HEK293 (cell line): ENCODE data around the gene MINDY2.
"Not testable (repeated sequence)": the region's sequence is repeated elsewhere in the genome, so short reads cannot be mapped to it uniquely, and the experiment has no call there.

Source experiments
- CTCF ChIA-PET: fragments of 350-600 bp; formaldehyde crosslinking; extraction: SDS; loops from one replicate; lab custom pipeline; 2021; ENCODE audit warnings: antibody characterized with exemption; lab: Yijun Ruan, JAX
- POLR2A ChIA-PET: fragments of 300-600 bp; formaldehyde crosslinking; extraction: SDS; loops from one replicate; lab custom pipeline; 2020; ENCODE audit warnings: antibody characterized with exemption, inconsistent platforms; lab: Yijun Ruan, JAX
- H3K27ac ChIP-seq: fragments of 200-500 bp; sonication (Bioruptor generic); 2 replicates; pipeline ENCODE4 v1.5.1; 2014; ENCODE audit warnings: low read depth, low read length, control low read depth, inconsistent platforms; ENCODE audit errors: extremely low read depth
- H3K36me3 ChIP-seq, 2 experiments: fragments of 200-500 bp in 1 of 2; sonication (Bioruptor generic) in 1 of 2; 1 replicate in 1 of 2; 2 replicates in 1 of 2; pipeline ENCODE4 v1.5.1; 2014 to 2017; ENCODE audit warnings: inconsistent platforms in 2 of 2, low read length in 2 of 2; ENCODE audit not compliant: control insufficient read depth in 2 of 2, insufficient read depth in 1 of 2
- H3K4me1 ChIP-seq: fragments of 200-500 bp; sonication (Bioruptor generic); 2 replicates; pipeline ENCODE4 v1.5.1; 2014; ENCODE audit warnings: mild to moderate bottlenecking, low read length, inconsistent platforms; ENCODE audit not compliant: control insufficient read depth, insufficient read depth
- H3K4me3 ChIP-seq: 2 replicates; pipeline ENCODE4 v1.5.1; 2011; ENCODE audit warnings: low read depth, mild to moderate bottlenecking, control low read depth, low read length, moderate library complexity
- H3K9me3 ChIP-seq: fragments of 200-500 bp; sonication (Bioruptor generic); 2 replicates; pipeline ENCODE4 v1.5.1; 2014; ENCODE audit warnings: low read depth, low read length, inconsistent platforms; ENCODE audit not compliant: control insufficient read depth, insufficient read depth
- GLIS1 ChIP-seq: fragments of 450-650 bp; formaldehyde crosslinking; IDR thresholded peaks from 2 replicates; pipeline ENCODE4 v1.5.1; 2016; ENCODE audit warnings: missing biosample characterization, missing genetic modification characterization
- ZIC2 ChIP-seq: fragments of 450-650 bp; formaldehyde crosslinking; IDR thresholded peaks from 2 replicates; pipeline ENCODE4 v1.5.1; 2016; ENCODE audit warnings: missing biosample characterization, missing genetic modification characterization
- ZNF175 ChIP-seq: fragments of 450-650 bp; formaldehyde crosslinking; IDR thresholded peaks from 2 replicates; pipeline ENCODE4 v1.5.1; 2016; ENCODE audit warnings: missing biosample characterization, missing genetic modification characterization
- ZNF19 ChIP-seq: fragments of 450-650 bp; formaldehyde crosslinking; IDR thresholded peaks from 2 replicates; pipeline ENCODE4; 2016; ENCODE audit warnings: missing biosample characterization, missing genetic modification characterization, low read depth
- ZNF2 ChIP-seq: fragments of 450-650 bp; formaldehyde crosslinking; IDR thresholded peaks from 2 replicates; pipeline ENCODE4 v1.5.1; 2016; ENCODE audit warnings: missing biosample characterization, missing genetic modification characterization
- ZNF24 ChIP-seq: fragments of 450-650 bp; formaldehyde crosslinking; IDR thresholded peaks from 2 replicates; pipeline ENCODE4 v1.5.1; 2016; ENCODE audit warnings: missing biosample characterization, missing genetic modification characterization
- ZNF266 ChIP-seq: fragments of 450-650 bp; formaldehyde crosslinking; IDR thresholded peaks from 2 replicates; pipeline ENCODE4 v1.5.1; 2016; ENCODE audit warnings: missing biosample characterization, missing genetic modification characterization, low read depth
- ZNF274 ChIP-seq, 2 experiments: fragments of 200-500 bp in 1 of 2; fragments of 450-650 bp in 1 of 2; sonication (Bioruptor generic) in 1 of 2; formaldehyde crosslinking in 1 of 2; IDR thresholded peaks; 2 replicates each; pipeline versions ENCODE4 v1.5.1 to v1.6.1; 2014 to 2016; ENCODE audit warnings: borderline replicate concordance in 1 of 2, inconsistent platforms in 1 of 2, low read length in 1 of 2, missing biosample characterization in 1 of 2, missing genetic modification characterization in 1 of 2
- ZNF341 ChIP-seq: fragments of 450-650 bp; formaldehyde crosslinking; IDR thresholded peaks from 2 replicates; pipeline ENCODE4; 2016; ENCODE audit warnings: low read depth, missing biosample characterization, missing genetic modification characterization
- ZNF510 ChIP-seq: fragments of 450-650 bp; formaldehyde crosslinking; IDR thresholded peaks from 2 replicates; pipeline ENCODE4 v1.5.1; 2018; ENCODE audit warnings: mild to moderate bottlenecking, missing genetic modification characterization, missing biosample characterization; ENCODE audit not compliant: insufficient replicate concordance
- ZNF530 ChIP-seq: fragments of 450-650 bp; formaldehyde crosslinking; IDR thresholded peaks from 2 replicates; pipeline ENCODE4 v1.5.1; 2016; ENCODE audit warnings: low read depth, missing biosample characterization, missing genetic modification characterization
- ZNF549 ChIP-seq: fragments of 450-650 bp; IDR thresholded peaks from 2 replicates; pipeline ENCODE4 v1.5.1; 2018; ENCODE audit warnings: missing biosample characterization, missing genetic modification characterization, mild to moderate bottlenecking, inconsistent platforms, moderate library complexity
- ZNF621 ChIP-seq: fragments of 450-650 bp; formaldehyde crosslinking; IDR thresholded peaks from 2 replicates; pipeline ENCODE4 v1.5.1; 2017; ENCODE audit warnings: missing biosample characterization, missing genetic modification characterization
- ZNF677 ChIP-seq: fragments of 450-650 bp; IDR thresholded peaks from 2 replicates; pipeline ENCODE4 v1.5.0; 2018; ENCODE audit warnings: missing biosample characterization, mild to moderate bottlenecking, missing genetic modification characterization, moderate library complexity
- ZSCAN16 ChIP-seq: fragments of 450-650 bp; formaldehyde crosslinking; IDR thresholded peaks from 2 replicates; pipeline ENCODE4 v1.5.1; 2016; ENCODE audit warnings: missing biosample characterization, missing genetic modification characterization
- TF ChIP-seq, protein P1 (sequence below): fragments of 450-650 bp; formaldehyde crosslinking; IDR thresholded peaks from 2 replicates; pipeline ENCODE4 v1.5.1; 2017; ENCODE audit warnings: missing biosample characterization, missing genetic modification characterization
- TF ChIP-seq, protein P2 (sequence below): fragments of 450-650 bp; formaldehyde crosslinking; IDR thresholded peaks from 2 replicates; pipeline ENCODE4 v1.5.1; 2016; ENCODE audit warnings: missing biosample characterization, missing genetic modification characterization
- TF ChIP-seq, protein P3 (sequence below): fragments of 450-650 bp; formaldehyde crosslinking; conservative IDR thresholded peaks from 2 replicates; pipeline ENCODE4 v1.5.1; 2016; ENCODE audit warnings: low read depth, missing biosample characterization, missing genetic modification characterization
- TF ChIP-seq, protein P4 (sequence below): fragments of 450-650 bp; formaldehyde crosslinking; IDR thresholded peaks from 2 replicates; pipeline ENCODE4 v1.5.1; 2016; ENCODE audit warnings: missing biosample characterization, missing genetic modification characterization
- TF ChIP-seq, protein P5 (sequence below): fragments of 450-650 bp; formaldehyde crosslinking; IDR thresholded peaks from 2 replicates; pipeline ENCODE4 v1.5.1; 2016; ENCODE audit warnings: missing biosample characterization, missing genetic modification characterization, borderline replicate concordance

MINDY2 gene

DNA sequence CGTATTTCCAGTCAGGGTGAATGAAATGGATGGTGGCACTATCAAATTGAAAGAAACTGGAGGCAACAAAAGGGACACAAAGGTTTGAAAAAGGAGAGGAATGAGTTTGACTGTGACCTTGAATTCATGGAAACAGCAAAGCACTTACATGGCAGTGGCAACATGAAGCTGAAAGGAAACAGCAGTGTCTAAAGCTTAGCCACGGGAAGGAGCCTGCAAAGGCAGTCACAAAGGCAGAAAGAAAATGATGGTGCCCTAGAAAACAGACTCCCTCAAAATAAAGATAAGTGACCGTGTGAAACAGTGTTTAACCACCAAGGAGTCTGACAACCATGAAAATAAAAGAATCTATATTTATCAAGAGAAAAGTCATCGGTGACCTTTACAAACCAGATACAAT lies 111.1 kb downstream of the MINDY2 start:
- ChIA-PET CTCF (interaction anchor here (0.6 kb wide), 1 partner anchor 612 kb away, joined by 3 read pairs; no protein-coding TSS in a partner anchor), POLR2A (interaction anchor here (0.6 kb wide), 1 partner anchor 40 kb away, joined by 5 read pairs; no protein-coding TSS in a partner anchor)
- no peaks in the 10 kb centered on the region for H3K4me1 ChIP-seq
- no peaks in the 10 kb centered on the region for H3K9me3 ChIP-seq
- TF ChIP-seq ZNF530 (no peak), ZNF621 (tag by site-specific recombination) (no peak), ZNF677 (tag by site-specific recombination) (no peak), GLIS1 (tag by site-specific recombination) (no peak), ZNF510 (tag by site-specific recombination) (no peak), ZSCAN16 (tag by site-specific recombination) (no peak), ZNF24 (tag by site-specific recombination) (no peak), ZNF549 (tag by site-specific recombination) (no peak), ZNF341 (tag by site-specific recombination) (no peak), ZNF274 (IDR thresholded peaks at IDR 0.05; ENCODE audit: low read length) (no peak), ZNF274 (tag by site-specific recombination; IDR thresholded peaks at IDR 0.05; ENCODE audit: borderline replicate concordance) (no peak), ZNF2 (tag by site-specific recombination) (no peak), ZNF175 (tag by site-specific recombination) (no peak), ZNF19 (tag by site-specific recombination) (no peak), ZNF266 (tag by site-specific recombination) (no peak), ZIC2 (tag by site-specific recombination) (no peak)
- TF ChIP-seq, protein P1, sequence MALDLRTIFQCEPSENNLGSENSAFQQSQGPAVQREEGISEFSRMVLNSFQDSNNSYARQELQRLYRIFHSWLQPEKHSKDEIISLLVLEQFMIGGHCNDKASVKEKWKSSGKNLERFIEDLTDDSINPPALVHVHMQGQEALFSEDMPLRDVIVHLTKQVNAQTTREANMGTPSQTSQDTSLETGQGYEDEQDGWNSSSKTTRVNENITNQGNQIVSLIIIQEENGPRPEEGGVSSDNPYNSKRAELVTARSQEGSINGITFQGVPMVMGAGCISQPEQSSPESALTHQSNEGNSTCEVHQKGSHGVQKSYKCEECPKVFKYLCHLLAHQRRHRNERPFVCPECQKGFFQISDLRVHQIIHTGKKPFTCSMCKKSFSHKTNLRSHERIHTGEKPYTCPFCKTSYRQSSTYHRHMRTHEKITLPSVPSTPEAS, result no peak
- TF ChIP-seq, protein P2, sequence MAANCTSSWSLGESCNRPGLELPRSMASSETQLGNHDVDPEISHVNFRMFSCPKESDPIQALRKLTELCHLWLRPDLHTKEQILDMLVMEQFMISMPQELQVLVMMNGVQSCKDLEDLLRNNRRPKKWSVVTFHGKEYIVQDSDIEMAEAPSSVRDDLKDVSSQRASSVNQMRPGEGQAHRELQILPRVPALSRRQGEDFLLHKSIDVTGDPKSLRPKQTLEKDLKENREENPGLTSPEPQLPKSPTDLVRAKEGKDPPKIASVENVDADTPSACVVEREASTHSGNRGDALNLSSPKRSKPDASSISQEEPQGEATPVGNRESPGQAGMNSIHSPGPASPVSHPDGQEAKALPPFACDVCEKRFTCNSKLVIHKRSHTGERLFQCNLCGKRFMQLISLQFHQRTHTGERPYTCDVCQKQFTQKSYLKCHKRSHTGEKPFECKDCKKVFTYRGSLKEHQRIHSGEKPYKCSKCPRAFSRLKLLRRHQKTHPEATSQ (tag by site-specific recombination), result no peak
- TF ChIP-seq, protein P3, sequence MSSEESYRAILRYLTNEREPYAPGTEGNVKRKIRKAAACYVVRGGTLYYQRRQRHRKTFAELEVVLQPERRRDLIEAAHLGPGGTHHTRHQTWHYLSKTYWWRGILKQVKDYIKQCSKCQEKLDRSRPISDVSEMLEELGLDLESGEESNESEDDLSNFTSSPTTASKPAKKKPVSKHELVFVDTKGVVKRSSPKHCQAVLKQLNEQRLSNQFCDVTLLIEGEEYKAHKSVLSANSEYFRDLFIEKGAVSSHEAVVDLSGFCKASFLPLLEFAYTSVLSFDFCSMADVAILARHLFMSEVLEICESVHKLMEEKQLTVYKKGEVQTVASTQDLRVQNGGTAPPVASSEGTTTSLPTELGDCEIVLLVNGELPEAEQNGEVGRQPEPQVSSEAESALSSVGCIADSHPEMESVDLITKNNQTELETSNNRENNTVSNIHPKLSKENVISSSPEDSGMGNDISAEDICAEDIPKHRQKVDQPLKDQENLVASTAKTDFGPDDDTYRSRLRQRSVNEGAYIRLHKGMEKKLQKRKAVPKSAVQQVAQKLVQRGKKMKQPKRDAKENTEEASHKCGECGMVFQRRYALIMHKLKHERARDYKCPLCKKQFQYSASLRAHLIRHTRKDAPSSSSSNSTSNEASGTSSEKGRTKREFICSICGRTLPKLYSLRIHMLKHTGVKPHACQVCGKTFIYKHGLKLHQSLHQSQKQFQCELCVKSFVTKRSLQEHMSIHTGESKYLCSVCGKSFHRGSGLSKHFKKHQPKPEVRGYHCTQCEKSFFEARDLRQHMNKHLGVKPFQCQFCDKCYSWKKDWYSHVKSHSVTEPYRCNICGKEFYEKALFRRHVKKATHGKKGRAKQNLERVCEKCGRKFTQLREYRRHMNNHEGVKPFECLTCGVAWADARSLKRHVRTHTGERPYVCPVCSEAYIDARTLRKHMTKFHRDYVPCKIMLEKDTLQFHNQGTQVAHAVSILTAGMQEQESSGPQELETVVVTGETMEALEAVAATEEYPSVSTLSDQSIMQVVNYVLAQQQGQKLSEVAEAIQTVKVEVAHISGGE, result no peak
- TF ChIP-seq, protein P4, sequence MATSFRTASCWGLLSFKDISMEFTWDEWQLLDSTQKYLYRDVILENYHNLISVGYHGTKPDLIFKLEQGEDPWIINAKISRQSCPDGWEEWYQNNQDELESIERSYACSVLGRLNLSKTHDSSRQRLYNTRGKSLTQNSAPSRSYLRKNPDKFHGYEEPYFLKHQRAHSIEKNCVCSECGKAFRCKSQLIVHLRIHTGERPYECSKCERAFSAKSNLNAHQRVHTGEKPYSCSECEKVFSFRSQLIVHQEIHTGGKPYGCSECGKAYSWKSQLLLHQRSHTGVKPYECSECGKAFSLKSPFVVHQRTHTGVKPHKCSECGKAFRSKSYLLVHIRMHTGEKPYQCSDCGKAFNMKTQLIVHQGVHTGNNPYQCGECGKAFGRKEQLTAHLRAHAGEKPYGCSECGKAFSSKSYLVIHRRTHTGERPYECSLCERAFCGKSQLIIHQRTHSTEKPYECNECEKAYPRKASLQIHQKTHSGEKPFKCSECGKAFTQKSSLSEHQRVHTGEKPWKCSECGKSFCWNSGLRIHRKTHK (tag by site-specific recombination), result no peak
- TF ChIP-seq, protein P5, sequence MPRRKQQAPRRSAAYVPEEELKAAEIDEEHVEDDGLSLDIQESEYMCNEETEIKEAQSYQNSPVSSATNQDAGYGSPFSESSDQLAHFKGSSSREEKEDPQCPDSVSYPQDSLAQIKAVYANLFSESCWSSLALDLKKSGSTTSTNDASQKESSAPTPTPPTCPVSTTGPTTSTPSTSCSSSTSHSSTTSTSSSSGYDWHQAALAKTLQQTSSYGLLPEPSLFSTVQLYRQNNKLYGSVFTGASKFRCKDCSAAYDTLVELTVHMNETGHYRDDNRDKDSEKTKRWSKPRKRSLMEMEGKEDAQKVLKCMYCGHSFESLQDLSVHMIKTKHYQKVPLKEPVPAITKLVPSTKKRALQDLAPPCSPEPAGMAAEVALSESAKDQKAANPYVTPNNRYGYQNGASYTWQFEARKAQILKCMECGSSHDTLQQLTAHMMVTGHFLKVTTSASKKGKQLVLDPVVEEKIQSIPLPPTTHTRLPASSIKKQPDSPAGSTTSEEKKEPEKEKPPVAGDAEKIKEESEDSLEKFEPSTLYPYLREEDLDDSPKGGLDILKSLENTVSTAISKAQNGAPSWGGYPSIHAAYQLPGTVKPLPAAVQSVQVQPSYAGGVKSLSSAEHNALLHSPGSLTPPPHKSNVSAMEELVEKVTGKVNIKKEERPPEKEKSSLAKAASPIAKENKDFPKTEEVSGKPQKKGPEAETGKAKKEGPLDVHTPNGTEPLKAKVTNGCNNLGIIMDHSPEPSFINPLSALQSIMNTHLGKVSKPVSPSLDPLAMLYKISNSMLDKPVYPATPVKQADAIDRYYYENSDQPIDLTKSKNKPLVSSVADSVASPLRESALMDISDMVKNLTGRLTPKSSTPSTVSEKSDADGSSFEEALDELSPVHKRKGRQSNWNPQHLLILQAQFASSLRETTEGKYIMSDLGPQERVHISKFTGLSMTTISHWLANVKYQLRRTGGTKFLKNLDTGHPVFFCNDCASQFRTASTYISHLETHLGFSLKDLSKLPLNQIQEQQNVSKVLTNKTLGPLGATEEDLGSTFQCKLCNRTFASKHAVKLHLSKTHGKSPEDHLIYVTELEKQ (tag by site-specific recombination), result no peak
- no peak overlapping the region for H3K27ac ChIP-seq
- H3K36me3 ChIP-seq, result peaks cover 38 to 85% of the 10 kb centered on the region in 2 experiments
- H3K4me3 ChIP-seq, result no peak overlapping the region

DNA sequence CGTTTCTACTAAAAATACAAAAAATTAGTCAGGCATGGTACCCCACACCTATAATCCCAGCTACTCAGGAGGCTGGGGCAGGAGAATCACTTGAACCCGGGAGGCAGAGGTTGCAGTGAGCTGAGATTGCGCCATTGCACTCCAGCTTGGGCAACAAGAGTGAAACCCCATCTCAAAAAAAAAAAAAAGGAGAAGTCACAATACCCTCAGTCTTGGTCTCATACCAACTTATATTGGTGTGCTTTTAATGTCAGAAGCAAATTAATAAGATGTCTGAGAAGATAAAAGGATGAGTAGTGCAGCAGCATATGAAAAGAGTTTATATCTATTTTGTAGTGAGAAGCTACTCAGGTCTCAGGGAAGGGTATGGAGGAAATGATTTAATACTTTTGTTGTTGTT lies 112.8 kb downstream of the MINDY2 start:
- CTCF ChIA-PET, H3K4me1 ChIP-seq, POLR2A ChIA-PET, H3K27ac ChIP-seq, H3K9me3 ChIP-seq, H3K4me3 ChIP-seq: not testable (repeated sequence)
- peaks cover 43 to 91% of the 10 kb centered on the region in 2 experiments for H3K36me3 ChIP-seq
